WI38 (cell line): ENCODE measurements around the gene KCNE3.

Experiments
- H3K4me3 ChIP-seq: 2 replicates; pipeline ENCODE4 v1.5.1; 2011; ENCODE audit warnings: low read depth, mild to moderate bottlenecking, control low read depth, low read length
- TF ChIP-seq, protein P1 (sequence below): IDR thresholded peaks from 2 replicates; pipeline ENCODE4 v1.5.1; 2012; ENCODE audit warnings: low read depth, mild to moderate bottlenecking, control low read depth, low read length

The KCNE3 gene

DNA sequence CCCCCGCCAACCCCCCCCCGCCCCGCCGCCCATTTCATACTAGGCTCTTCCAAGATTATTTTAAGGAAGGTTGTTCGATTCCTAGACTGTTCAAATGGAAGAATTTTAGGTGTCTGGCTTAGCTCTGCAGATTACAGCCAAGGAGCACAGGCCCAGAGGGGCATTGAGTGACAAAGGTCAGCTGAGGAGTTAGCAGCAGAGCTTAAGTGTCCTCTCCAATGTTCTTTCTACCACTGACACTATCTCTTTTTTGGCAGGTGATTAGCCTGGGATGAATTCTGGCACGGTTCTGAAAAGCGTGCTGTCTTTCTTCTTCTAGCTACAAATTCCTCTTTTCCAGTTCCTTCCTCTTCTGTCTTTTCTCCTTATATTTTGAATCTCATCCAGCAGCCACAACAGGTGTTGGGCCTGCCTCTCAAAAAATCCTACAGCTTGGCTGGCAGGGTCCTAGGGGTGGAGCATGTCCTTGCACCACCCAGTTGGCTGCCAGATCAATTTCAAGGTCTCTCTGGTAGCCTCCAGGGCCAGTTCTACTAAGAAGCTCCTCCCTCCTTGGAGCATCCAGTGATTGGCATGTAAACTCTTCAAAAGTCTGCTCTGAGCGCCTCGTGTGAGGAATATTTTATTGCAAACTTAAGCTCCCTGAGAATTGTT is 23.0 kb downstream of the KCNE3 start:
- no peak overlapping the region for H3K4me3 ChIP-seq

DNA sequence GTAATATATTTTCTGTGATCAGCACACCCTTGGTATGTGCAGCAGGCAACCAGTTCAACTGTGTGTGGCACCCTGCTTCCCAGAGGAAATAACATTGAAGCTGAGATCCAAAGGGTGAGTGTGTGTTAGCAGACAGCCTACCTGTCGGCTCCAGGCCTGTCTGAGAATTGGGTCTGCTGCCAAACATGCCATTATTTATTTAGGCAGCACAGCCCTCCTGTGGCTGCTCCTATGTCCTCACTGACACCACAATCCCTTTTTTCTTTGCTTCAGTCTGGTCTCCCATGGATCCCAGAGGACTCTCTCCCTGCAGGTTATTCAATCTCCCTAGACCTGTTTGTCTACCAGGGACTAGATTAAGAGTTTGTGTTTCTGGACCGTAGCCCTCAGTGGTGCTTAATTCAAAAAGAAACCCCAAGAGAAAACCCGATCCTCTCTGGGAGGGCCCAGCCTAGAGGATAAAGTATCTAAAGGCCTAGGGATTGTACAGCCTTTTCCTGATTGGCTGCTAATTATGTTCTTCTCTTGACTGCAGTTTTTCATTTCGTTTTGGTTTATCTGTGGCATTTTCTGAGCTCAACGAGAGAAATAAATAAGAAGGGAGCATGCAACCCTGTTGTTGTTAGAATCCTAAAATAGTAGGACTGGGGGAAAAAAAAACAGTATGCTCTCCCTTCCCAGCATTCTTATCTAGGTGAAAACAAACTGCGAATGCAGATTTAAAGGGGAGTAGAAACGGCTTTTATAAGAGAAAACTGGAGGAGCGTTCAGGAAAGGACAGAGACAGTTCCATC is 24.1 kb downstream of the KCNE3 start:
- no peak overlapping the region for H3K4me3 ChIP-seq
- TF ChIP-seq, protein P1, sequence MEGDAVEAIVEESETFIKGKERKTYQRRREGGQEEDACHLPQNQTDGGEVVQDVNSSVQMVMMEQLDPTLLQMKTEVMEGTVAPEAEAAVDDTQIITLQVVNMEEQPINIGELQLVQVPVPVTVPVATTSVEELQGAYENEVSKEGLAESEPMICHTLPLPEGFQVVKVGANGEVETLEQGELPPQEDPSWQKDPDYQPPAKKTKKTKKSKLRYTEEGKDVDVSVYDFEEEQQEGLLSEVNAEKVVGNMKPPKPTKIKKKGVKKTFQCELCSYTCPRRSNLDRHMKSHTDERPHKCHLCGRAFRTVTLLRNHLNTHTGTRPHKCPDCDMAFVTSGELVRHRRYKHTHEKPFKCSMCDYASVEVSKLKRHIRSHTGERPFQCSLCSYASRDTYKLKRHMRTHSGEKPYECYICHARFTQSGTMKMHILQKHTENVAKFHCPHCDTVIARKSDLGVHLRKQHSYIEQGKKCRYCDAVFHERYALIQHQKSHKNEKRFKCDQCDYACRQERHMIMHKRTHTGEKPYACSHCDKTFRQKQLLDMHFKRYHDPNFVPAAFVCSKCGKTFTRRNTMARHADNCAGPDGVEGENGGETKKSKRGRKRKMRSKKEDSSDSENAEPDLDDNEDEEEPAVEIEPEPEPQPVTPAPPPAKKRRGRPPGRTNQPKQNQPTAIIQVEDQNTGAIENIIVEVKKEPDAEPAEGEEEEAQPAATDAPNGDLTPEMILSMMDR: no peak

More for the DNA sequence above, 23.0 kb downstream of the KCNE3 start:
- TF ChIP-seq, protein P1: no peak

DNA sequence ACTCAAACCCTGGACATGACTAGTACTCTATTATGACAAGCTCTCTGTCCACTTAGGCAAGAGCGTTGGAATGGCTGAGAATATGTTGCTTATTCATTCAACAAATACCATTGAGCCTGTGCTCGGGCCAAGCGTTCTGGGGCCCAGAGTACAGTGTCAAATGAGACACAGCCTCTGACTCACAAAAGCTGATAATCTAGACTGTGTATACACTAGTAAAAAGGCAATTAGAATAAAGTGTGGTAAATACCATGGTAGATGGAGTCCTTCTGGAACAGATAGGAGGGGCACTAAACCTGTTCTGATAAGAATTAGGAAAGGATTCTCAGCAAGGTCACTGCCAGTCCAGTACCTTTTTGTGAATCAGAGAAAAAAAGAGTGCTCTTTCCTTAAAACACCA is 24.7 kb downstream of the KCNE3 start:
- no peak overlapping the region for H3K4me3 ChIP-seq
- TF ChIP-seq, protein P1: no peak

DNA sequence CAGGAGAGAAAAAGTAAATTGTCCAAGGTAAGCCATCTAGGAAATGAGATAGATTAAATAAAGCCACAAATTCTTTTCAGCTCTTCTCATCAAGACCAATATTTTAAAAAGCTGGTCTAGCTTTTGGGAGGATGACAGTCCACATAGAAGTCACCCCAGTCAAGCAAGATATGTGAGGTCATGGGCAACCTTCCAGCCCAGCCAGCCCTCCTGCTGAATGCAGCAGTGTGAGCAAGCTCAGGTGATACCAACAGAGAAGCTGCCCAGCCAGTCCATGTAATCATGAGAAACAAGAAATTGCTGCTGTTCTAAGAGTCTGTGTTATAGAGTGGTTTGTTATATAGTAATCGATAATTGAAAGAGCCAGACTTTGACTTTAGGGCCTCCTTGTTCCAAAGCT is 28.7 kb downstream of the KCNE3 start:
- TF ChIP-seq, protein P1: no peak
- no peak overlapping the region for H3K4me3 ChIP-seq

DNA sequence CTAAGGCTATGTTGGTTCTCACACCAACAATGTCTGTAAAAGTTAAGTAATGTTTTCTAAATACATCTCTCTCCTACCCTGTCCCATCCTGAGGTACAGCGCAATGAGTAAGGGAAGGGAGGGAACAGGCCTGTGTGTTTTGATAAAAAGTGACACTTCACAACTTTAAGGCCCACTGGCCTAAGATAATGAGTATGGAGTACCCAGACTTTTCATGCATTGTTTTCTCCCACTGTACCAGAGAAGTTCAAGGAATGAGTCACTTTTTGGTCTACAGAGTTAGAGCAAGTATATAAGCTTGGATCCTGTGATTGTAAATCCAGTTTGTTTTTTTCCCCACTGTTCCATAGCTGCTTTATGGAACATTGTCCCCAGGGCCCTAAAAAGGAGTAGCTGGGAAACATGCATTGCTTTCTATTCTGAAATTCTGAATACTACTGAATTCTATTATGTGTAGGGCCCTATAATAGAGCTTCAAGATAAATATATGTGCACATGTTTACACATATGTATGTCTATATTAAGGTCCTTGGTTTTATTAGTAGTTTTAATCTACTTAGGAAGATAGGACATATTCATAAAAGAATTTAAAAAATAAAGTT is 29.8 kb downstream of the KCNE3 start:
- TF ChIP-seq, protein P1: no peak
- H3K4me3 ChIP-seq: no peak overlapping the region

DNA sequence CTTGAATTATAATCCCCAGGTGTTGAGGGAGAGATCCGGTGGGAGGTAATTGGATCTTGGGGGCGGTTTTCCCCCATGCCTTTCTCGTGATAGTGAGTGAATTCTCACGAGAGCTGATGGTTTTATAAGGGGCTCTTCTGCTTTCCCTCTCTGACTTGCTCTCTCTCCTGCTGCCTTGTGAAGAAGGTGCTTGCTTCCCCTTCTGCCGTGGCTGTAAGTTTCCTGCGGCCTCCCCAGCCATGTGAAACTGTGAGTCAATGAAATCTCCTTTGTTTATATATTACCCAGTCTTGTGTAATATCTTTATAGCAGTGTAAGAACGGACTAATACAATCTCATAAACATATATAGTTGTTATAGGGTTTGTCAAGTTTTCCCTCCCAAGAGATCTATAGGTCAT is 32.8 kb downstream of the KCNE3 start:
- TF ChIP-seq, protein P1: no peak
- H3K4me3 ChIP-seq: no peak overlapping the region

DNA sequence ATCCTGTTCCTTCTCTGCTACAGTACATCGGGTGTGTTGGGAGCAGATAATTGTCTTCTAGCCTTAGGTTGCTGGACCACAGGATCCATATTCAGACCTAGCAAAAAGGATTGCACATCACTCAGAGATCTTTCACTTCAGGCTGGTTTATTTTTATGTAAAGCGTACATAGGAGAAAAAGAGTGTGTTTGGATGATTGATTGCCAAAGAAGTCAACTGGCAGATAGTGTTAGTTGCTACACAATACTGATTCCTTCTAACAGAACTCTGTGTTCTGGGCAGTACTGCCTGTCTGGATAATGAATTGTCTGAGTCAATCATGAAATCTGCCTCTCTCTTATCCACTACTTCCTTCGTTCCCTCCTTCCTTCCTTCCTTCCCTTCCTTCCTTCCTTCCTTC is 38.1 kb downstream of the KCNE3 start:
- TF ChIP-seq, protein P1: no peak
- no peak overlapping the region for H3K4me3 ChIP-seq
